Measurements from ENCODE around the gene SPHKAP.
A peak's percentile ranks its signal among the peaks of the same experiment; 100 is the strongest.
"Not testable (repeated sequence)": the region's sequence is repeated elsewhere in the genome, so short reads cannot be mapped to it uniquely, and the experiment has no call there.

Gene SPHKAP

DNA sequence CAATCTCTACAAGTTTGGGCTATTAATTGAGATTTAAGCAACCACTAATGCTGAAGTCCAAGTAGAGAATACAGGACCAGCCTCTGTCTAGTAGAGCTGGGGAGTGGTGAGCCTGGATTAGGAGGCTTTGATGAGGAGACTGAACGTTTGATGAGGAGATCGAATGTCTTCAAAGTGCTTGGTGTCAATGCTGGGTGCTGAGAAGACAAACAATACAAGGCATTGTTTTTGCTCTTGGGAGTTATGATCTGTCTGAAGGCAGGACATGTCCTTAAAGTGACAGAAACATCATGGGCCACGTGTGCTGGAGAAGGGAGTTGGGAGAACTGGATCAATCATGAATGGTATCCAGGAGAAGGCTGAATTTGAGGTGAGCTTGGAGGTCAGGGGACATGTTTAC lies 143.6 kb downstream of the SPHKAP start:
- DNase-seq: no peak

DNA sequence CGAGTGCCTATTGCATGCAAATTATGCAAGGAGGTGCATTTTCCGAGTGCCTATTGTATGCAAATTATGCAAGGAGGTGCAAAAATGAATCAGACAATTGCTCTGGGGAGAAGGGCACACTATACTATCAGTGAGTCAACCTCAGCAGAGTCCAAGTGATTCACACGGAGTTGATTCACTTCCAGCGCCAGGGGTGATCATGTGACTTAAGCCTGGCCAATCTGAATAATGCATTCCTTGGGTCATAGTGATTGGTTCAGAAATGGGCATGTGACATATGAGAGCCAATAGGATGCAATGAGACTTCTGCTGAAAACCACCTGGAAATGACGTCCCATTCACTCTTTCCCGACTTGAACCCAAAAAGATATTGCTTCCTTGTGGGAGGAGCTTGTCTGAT lies 157.9 kb downstream of the SPHKAP start:
- DNase-seq: no peak

DNA sequence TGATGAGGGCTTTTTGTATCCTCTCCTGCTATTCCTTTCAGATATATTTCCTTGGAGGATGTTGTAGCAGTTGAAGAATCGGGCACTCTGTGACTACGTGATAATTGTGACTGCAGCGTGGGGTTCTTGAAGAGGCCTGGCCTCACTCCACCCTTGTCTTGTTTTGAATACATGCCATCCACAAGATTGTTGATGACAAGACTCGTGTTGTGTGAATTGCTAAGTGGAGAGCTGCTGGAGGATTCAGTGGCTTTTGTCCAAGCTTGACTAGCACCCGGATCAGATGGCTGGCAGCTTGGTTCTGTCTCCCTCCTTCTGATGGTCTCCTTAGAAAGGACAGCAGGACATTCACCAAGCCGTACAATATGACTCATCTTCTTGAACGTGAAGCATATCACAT lies 163.2 kb downstream of the SPHKAP start:
- DNase-seq: no peak

DNA sequence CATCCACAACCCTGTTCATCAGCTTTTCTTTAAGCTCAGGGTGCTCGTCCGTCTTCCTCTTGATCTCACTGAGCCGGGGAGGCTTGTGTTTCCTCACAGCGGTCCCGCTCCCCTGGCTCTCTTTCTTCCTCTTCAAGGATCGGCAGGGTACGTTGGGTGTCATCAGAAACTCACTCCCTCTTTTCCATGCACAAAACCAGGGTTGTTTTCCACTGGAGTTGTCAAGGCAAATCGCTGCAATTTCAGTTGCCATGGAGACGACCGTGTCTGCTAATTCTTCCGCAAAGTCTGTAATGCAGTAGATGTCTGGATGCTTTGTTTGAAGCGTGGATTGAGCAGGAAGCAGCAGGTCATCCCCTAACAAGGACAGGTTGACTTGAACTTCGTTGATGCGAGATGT lies 163.7 kb downstream of the SPHKAP start:
- no peak for DNase-seq

DNA sequence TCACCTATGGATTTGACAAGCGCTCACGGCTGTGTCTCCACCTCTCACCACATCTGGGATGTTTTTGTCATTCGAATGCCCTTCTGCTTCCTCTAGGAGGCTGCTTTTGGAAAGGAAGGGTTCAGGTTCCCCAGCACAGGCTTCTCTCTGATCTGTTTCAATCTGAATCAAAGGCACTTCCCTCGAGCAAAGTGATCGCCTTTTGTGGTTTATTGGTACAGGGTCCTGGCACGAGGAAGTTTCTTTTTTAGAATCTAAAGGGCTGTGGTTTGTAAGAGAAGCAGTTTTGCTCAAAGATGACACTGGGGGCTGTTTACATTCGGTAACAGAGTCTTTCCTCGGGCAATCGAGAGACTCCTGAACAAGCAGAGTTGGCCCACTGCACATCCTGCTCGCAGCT lies 165.1 kb downstream of the SPHKAP start:
- no peak for DNase-seq

DNA sequence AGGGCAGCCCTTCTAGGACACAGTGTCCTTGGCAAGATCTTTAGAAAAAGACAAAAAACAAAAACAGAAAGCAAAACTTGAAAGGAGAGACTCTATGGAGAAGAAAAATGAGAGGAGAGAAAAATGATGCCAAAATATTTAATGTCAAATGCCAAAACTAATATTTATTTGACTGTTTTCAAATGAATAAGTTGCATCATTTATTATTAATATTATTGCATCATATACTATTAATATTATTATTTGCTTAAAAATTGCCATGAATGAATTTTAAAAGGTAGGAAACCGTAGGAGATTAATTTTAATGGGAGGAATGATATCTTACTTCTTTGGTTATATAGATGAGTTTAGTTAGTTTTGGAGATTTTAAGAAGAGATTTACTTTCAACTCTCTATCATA lies 165.7 kb downstream of the SPHKAP start:
- no peak for DNase-seq

DNA sequence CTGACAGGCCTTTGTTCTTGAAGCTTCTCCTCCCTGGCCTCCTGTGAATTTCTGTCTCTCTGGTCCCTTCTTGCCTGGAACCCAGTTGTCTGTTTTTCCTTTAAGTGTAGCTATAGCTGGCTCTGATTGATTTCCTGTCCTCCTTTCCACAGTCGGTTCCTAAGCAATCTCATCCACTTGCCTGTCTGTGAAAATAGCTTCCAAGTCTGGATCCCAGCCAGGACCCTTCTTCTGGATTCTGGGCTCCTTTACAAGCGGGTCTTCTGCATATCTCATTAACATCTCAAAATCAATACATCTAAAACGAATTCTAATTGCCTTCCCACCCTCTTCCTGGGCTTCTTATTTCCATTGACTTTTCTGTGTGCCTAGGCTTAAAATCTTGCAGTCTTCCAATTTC lies 185.1 kb downstream of the SPHKAP start:
- no peak for DNase-seq

DNA sequence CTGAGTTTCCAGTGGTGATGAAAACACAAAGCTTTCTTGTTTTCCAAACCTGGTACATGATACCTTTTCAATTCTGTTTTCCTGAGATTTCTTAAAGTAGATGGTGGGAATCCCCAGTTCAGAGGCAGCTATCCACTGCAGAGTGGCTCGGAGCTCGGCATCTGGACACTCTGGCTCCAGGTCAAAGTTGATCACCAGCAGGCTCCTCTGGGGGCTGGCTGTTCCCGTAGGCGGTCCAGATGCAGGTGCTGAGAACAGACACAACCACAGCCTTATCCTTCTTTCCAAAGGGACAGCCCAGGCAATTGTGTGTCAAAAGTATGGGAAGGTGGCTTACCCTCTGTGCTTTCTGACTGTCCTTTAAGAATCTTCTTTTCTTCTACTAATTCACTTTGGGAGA lies 190.6 kb downstream of the SPHKAP start:
- DNase-seq: no peak

DNA sequence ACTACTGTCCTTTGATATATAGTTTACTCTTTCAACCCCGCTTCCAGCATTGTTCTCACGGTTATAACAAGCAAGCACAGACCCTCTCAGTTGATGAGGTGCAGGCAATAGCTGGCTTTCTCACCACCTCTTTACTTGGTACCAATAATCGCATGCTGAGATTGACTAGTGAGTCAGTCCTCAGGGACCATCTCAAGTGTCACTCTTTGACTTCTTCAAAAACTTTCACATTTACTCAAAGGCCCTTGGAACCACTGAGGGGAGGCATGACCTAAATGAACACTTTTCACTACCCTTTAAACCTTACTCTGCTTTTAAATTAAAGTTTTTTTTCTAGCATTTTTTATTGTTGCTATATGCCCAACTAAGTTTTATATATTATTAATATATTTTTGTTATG lies 208.2 kb downstream of the SPHKAP start:
- DNase-seq: no peak

DNA sequence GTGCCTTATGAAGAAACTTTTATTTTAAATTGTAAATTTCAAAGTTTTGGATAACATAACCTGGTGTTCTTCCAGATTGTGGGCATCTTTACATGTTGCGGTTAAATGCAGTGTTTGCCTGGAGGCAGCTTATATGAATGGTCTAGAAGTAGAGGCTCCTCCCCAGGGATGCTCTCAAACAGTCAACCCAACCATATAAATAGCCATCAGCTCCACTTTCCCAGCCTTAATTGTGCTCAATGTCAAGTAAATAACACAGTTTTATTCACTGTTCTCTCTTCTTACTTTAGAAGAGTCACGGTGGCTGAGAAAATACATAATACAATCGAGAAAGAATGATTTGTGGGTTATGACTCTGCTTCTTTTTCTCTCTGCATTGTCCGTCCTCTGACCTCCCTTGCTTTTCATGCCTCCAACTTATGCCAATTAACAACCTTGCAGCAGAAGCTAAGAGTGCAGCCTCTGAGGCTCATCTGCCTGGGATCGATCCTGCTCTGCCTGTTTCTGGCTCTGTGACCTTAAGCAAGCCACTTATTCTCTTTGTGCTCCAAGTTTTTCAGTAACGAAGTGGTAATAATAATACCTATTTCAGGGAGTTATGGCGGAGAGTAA lies 209.8 kb downstream of the SPHKAP start:
- DNase-seq: no peak

DNA sequence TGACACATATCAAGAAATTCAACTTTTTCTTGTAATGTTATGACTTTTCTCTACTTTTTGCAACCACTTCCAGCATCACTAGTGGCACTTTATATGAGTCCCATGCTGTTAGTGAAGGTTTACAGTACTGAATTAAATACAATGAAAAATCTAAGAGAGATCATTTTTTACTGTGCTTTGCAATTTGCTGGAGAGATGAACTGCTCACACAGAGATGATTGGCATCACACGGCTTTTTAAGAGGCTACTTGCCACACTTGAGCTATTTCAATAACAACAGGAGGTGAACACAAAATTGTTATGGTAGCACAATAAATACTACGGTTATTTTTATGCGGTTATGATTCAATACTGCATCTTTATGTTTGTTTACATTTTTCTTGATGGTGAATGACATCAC lies 221.2 kb downstream of the SPHKAP start:
- no peak for DNase-seq

DNA sequence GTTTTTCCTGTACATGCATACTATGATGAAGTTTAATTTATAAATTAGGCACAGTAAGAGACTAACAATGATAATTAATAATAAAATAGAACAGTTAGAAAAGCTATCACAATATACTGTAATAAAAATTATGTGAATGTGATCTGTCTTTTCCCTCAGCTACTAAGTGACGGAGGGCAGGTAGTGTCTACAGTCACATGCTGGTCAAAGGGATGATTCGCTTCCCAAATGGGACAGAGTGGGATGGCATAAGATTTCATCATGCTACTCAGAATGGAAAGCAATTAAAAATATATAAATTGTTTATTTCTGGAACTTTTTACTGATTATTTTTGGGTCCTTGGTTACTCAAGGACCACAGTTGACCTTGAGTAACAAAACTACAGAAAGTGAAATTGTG lies 238.5 kb downstream of the SPHKAP start:
- DNase-seq: no peak

DNA sequence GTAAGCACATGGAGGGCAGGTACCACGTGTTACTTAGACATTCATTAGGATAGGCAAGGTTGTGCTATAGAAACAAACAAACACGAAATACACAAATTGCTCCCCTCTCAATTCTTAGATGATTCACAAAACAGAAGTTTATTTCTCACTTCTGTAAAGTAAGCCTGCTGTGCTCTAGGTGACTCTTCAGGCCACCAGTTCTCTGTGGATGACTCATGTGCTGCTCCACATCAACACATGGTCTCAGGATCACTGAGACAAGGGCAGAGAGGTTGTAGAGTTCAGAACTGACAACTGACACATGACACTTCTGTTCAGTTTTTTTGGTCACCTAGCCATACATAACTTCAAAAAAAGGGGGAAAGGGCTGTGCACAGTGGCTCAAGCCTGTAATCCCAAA lies 239.5 kb downstream of the SPHKAP start:
- no peak for DNase-seq

DNA sequence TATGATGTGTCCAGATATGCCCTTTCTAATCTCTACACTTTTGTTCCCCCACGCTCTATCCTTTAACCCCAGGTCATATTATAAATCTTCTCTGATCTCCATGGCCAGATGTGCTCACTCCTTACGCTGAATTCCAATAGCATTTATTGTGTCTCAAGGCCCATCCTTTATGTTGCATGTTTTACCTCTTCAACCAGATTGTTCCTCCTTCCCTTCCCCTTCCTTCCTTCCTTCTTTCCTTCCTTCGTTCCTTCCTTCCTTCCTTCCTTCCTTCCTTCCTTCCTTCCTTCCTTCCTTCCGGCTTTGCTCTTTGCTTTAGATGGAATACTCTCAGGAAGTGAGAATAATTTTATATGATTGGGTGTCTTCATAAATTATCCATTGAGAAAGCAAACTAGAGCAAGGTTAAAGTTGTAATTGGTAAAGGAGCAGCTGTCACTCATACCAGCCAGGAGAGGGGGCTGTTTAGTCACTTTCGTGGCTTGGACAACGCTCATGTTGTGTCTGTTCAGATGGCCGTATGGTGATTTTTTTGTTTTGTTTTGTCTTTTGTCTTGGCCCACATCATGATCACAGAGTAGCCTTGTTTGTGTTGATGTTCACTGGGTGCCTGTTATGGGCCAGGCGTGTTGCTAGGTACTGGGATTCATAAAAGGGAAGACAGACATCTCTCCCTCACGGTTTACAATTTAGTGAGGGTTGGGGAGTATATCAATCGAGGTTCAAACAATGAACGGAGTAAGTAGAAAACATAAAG lies 242.0 kb downstream of the SPHKAP start:
- DNase-seq: peak; percentile 36

DNA sequence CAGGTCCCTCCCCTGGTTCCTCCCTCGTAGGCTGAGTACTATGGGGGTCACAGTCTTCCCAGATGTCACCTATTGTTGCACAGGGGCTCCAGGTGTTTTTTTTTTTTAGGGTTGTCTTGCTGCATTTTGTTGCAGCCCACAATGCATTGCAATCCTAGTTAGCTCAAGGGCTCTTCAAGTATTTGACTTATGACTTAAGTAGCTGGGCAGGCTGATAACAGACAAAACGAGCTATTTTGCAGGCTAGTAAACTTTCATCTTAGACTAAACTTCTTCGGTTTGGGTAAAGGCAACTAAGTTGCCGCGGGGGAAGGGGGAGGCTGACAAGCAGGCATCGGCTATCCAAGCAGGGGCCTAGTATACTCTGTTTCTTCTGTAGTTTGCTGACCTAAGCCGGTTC lies 245.2 kb downstream of the SPHKAP start:
- DNase-seq: not testable (repeated sequence)

DNA sequence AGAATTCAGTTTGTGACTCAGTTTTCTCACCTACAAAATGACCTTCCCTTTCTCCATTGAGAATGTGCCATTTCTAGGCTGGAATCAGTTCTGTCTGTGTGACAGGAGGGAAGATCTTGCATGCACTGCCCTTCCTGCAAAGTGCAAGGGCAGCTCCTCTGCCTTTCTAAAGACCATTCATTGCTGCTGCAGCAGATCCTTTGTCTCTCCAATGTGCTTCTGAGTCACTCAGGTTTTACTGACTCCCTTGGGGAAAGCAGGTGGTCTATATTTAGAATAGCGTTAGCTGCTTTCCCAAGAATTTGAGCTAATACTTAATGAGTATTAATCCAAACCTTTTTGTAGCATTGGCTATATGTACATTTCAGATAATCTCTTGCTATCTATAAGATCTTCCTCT lies 247.6 kb downstream of the SPHKAP start:
- DNase-seq: no peak

DNA sequence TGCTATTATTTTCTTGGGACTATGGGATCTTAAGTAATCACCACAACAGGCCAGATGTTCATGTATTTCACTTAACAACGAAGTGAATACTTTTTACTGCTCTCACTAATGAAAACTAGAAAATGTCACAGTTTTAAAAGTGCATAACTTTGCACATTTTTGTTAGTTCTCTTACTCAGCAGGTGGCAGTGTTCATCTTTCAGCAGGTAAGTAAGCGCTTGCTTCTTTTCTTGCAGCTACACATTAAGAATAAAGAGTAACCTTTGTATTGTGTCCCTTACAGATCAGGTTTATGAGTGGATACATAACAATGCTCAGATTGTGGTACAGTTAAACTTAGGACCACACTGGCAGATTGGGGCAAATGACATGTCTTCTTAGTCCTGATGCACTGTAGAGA lies 249.1 kb downstream of the SPHKAP start:
- no peak for DNase-seq

DNA sequence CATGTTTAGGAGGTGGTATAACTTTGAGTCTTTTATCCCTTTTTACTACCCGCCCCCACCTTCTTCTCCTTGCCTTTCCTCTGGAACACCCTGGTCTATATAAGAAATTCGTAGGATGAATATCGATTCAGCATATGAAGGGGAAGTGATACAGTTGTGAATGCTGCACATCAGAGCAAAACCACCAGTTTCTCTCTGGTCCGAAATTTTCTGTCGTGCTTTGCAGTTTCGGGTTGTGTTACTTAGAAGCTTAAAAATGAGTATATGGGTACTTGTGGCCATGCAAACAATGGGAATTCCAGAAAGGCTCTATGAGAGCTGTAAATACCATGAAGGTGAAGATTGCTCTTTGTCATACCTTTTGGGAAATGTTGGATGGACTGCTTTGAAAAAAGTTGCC lies 249.5 kb downstream of the SPHKAP start:
- no peak for DNase-seq

Data from NCI-H1105 (cell line).